Naive thymus-derived CD4-positive, alpha-beta T cell (primary cell): ENCODE data around the gene CRYGN. TPM values are rescaled to one million over a fixed set of nuclear protein-coding genes. Genes with fewer than 3 reads are reported as not detected.

Source experiments
- ATAC-seq: fragments of 150-1000 bp; cut with Tn5 transposase; 2 replicates; pipeline ENCODE4 v1.10.0; 2021; ENCODE audit warnings: mild to moderate bottlenecking, moderate library complexity
- CTCF ChIA-PET: fragments of 350-600 bp; sonication (Branson Sonifier 250); formaldehyde crosslinking; loops from one replicate; lab custom pipeline; 2021; ENCODE audit warnings: antibody characterized with exemption; lab: Charles Lee
- POLR2A ChIA-PET: fragments of 350-600 bp; sonication (Branson Sonifier 250); formaldehyde crosslinking; loops from one replicate; lab custom pipeline; 2021; ENCODE audit warnings: antibody characterized with exemption, inconsistent platforms; lab: Charles Lee
- DNase-seq, 9 donors: peaks; one replicate each; pipeline versions ENCODE4 v3.0.0 to v3.0.0-alpha.2; 2020 to 2022; ENCODE audit warnings: mixed read lengths in 1 of 9
- H3K27ac ChIP-seq: one replicate; pipeline ENCODE4 v1.7.0; 2013; ENCODE audit warnings: mild to moderate bottlenecking, low read depth, low read length, moderate library complexity
- H3K27me3 ChIP-seq, 2 donors: one replicate each; pipeline ENCODE4 v1.7.0; 2013; ENCODE audit warnings: low read length in 2 of 2, mild to moderate bottlenecking in 2 of 2, moderate library complexity in 2 of 2; ENCODE audit not compliant: control insufficient read depth in 2 of 2, insufficient read depth in 2 of 2
- H3K36me3 ChIP-seq, 3 experiments: 1 replicate in 2 of 3; 2 replicates in 1 of 3; pipeline ENCODE4 v1.7.0; 2013; ENCODE audit warnings: low read length in 3 of 3, mild to moderate bottlenecking in 3 of 3, moderate library complexity in 1 of 3; ENCODE audit not compliant: insufficient read depth in 3 of 3, control insufficient read depth in 2 of 3
- H3K4me1 ChIP-seq, 2 donors: one replicate each; pipeline ENCODE4 v1.7.0; 2013; ENCODE audit warnings: low read length in 2 of 2, mild to moderate bottlenecking in 2 of 2, moderate library complexity in 1 of 2; ENCODE audit not compliant: control insufficient read depth in 2 of 2, insufficient read depth in 2 of 2
- H3K4me3 ChIP-seq: 2 replicates; pipeline ENCODE4 v1.7.0; 2013; ENCODE audit warnings: mild to moderate bottlenecking, low read length
- H3K9me3 ChIP-seq, 3 experiments: 1 replicate in 2 of 3; 2 replicates in 1 of 3; pipeline ENCODE4 v1.7.0; 2013; ENCODE audit warnings: low read length in 3 of 3; ENCODE audit not compliant: control insufficient read depth in 2 of 3
- H3K27ac Mint-ChIP-seq, 9 donors: one replicate each; pipeline ENCODE4 v1.8.0; 2020 to 2022; ENCODE audit warnings: mixed read lengths in 9 of 9, mild to moderate bottlenecking in 8 of 9, moderate library complexity in 5 of 9, inconsistent platforms in 2 of 9
- H3K27me3 Mint-ChIP-seq, 5 donors: one replicate each; pipeline ENCODE4 v1.8.0; 2021 to 2022; ENCODE audit warnings: mixed read lengths in 5 of 5, mild to moderate bottlenecking in 1 of 5
- H3K36me3 Mint-ChIP-seq, 5 donors: one replicate each; pipeline ENCODE4 v1.8.0; 2020 to 2022; ENCODE audit warnings: mixed read lengths in 5 of 5, mild to moderate bottlenecking in 3 of 5, inconsistent platforms in 1 of 5
- H3K4me1 Mint-ChIP-seq, 7 donors: one replicate each; pipeline ENCODE4 v1.8.0; 2020 to 2022; ENCODE audit warnings: mixed read lengths in 7 of 7, mild to moderate bottlenecking in 3 of 7, inconsistent platforms in 1 of 7
- H3K4me3 Mint-ChIP-seq, 10 donors: one replicate each; pipeline ENCODE4 v1.8.0; 2020 to 2022; ENCODE audit warnings: mild to moderate bottlenecking in 10 of 10, mixed read lengths in 10 of 10, moderate library complexity in 6 of 10, inconsistent platforms in 2 of 10
- H3K9me3 Mint-ChIP-seq, 11 donors: one replicate each; pipeline ENCODE4 v1.8.0; 2020 to 2022; ENCODE audit warnings: mixed read lengths in 11 of 11, mild to moderate bottlenecking in 4 of 11, inconsistent platforms in 1 of 11, moderate library complexity in 1 of 11
- intact Hi-C, 2 donors: fragments of 100-400 bp; cut with micrococcal nuclease; formaldehyde crosslinking; loops; one replicate each; pipeline ENCODE4 v1.15.1; 2023
- polyA plus RNA-seq, 2 donors: library from polyadenylated mRNA; unstranded; fragments of 300-500 nt; fragmentation: Illumina TruSeq; gene quantifications; one replicate each; pipeline ENCODE4 v1.2.3, GENCODE V29; 2021
- total RNA-seq, 6 experiments: library from RNA in 5 of 6; stranded (reverse) in 5 of 6; gene quantifications; 1 replicate in 5 of 6; 2 replicates in 1 of 6; pipeline ENCODE4 v1.2.3 and lab custom pipeline; 2021 to 2026

Gene CRYGN
- total and polyA plus RNA-seq, 7 experiments from 2014 or later, result 0.33 to 1.1 (median 0.48) TPM; not detected in 2

DNA sequence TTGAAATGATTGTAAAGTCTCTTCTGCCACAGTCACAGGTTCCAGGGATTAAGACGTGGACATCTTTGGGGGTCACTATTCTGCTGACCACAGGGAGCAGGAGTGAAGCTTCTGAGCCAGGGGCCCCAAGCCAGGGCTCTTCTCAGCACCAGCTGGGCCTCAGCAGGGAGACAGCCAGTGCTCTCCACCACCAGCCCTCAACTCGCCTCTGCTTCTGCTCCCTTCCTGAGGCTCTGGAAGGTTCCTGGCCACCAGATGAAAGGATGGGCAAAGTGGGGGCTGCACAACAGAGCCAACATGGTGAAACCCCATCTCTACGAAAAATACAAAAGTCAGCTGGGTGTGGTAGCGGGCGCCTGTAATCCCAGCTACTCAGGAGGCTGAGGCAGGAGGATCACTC is 11.2 kb upstream of the CRYGN start:
- CTCF ChIA-PET, result interaction anchor here (0.7 to 4.6 kb wide), 3 partner anchors 33 to 100 kb away, joined by 3 to 130 read pairs (median 29); no protein-coding TSS in a partner anchor
- peaks cover 0 to 3% of the 10 kb centered on the region in 2 donors for H3K4me1 ChIP-seq
- no peaks in the 10 kb centered on the region for H3K36me3 ChIP-seq
- POLR2A ChIA-PET, result no interaction called here
- intact Hi-C loops, result no loop called here
- Mint-ChIP-seq H3K9me3 (no peaks in the 10 kb centered on the region), H3K4me3 (peak overlapping the region in 1 of 10 donors; percentile 68), H3K4me1 (peaks cover 0 to 19% (median 7%) of the 10 kb centered on the region in 7 donors), H3K27ac (no peak overlapping the region), H3K27me3 (peaks cover 0 to 12% (median 4%) of the 10 kb centered on the region in 5 donors), H3K36me3 (no peaks in the 10 kb centered on the region)
- H3K27me3 ChIP-seq, result no peaks in the 10 kb centered on the region
- H3K4me3 ChIP-seq, result no peak overlapping the region
- H3K9me3 ChIP-seq, result no peaks in the 10 kb centered on the region
- H3K27ac ChIP-seq, result no peak overlapping the region
- DNase-seq (no peak), ATAC-seq (no peak)

DNA sequence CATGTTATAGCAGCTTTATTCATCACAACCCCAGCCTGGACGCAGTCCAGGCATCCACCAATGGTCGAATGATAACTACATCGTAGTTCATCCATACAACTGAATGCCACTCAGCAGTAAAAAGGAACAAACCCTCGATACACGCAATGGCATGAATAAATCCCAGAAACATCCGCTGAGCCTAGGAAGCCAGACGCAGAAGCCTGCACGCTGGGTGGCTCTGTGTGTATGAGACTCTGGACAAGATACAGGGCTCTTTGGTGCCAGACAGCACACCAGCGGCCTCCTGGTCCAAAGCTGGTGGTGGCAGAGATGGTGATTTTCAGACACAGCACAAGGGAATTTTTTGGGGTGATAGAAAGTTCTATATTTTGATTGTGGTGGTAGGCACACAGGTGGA is 10.0 kb upstream of the CRYGN start:
- Mint-ChIP-seq H3K4me3 (peak overlapping the region in 3 of 10 donors; percentile 34 to 65 (median 38)), H3K27ac (no peak overlapping the region)

DNA sequence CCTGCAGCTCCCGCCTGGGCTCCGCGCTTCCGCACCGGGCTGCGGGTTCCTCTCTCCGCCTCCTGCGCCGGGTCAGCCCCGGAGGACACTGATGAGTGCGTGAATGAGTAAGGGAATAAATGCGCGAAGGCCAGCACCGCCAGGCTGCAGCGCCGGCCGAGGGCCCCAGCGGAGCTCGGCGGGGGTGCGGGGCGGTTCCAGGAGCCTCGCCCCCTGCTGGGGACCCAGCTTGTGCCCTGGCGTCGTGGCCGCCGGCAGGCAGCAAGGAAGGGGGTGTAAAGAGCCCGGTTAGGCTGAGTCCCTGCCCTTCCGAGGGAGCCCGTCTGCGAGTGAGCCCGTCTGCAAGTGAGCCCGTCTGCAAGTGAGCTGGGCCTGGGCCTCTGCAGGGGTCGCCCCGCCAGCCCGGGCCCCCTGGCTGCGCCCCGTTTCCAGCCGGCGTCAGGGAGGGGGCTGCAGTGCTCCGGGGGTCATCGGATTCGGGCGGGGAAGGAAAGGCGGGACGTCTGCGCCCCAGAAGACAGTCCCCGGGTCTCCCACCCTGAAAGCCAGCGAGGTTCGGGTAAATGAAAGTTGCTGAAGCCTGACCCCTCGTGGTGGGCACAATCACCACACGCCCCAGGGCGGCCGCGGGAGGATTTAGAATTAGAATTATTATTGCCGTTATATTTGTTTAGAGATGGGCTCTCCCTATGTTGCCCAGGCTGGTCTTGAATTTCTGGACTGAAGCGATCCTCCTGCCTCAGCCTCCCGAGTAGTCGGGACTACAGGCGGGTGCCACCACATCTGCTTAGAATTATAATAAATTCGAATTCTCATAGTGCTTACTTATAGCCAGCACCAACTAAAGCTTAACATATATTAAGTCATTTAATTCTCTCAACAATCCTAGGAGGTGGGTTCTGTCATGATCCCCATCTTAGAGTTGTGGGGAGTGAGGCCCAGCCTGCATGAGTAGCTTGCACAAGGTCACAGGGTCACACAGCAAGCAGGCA is 8.6 kb upstream of the CRYGN start:
- H3K4me1 Mint-ChIP-seq, result peaks cover 0 to 32% (median 8%) of the 10 kb centered on the region in 7 donors
- H3K36me3 ChIP-seq, result no peaks in the 10 kb centered on the region
- no peaks in the 10 kb centered on the region for H3K27me3 ChIP-seq
- no peaks in the 10 kb centered on the region for H3K36me3 Mint-ChIP-seq
- H3K27ac Mint-ChIP-seq, result peak overlapping the region in 6 of 9 donors; percentile 28 to 88 (median 42)
- DNase-seq (peak; percentile 67 to 87 (median 83)), ATAC-seq (peak; percentile 92)
- H3K27ac ChIP-seq, result peak overlapping the region; percentile 64
- H3K9me3 Mint-ChIP-seq, result no peaks in the 10 kb centered on the region
- POLR2A ChIA-PET, result interaction anchor here (0.6 to 1.7 kb wide), 10 partner anchors 19 to 133 kb away, joined by 3 to 10 read pairs (median 4); no protein-coding TSS in a partner anchor
- intact Hi-C loops, result loop anchor here (1.0 to 5.0 kb wide), 10 partner anchors 15 to 311 kb away; partner anchors contain the start of gene WDR86 (in 1 of the 2)
- H3K4me3 Mint-ChIP-seq, result peak overlapping the region; percentile 69 to 88 (median 80)
- no peaks in the 10 kb centered on the region for H3K9me3 ChIP-seq
- peaks cover 0 to 3% of the 10 kb centered on the region in 2 donors for H3K4me1 ChIP-seq
- peaks cover 0 to 23% (median 4%) of the 10 kb centered on the region in 5 donors for H3K27me3 Mint-ChIP-seq
- CTCF ChIA-PET, result interaction anchor here (0.5 to 4.6 kb wide), 26 partner anchors 9 to 277 kb away, joined by 3 to 130 read pairs (median 4); no protein-coding TSS in a partner anchor
- H3K4me3 ChIP-seq, result peak overlapping the region; percentile 68

More for the DNA sequence above, 10.0 kb upstream of the CRYGN start:
- no peak for ATAC-seq
- Mint-ChIP-seq H3K27me3 (peaks cover 0 to 17% (median 4%) of the 10 kb centered on the region in 5 donors), H3K36me3 (no peaks in the 10 kb centered on the region), H3K4me1 (peaks cover 0 to 30% (median 8%) of the 10 kb centered on the region in 7 donors), H3K9me3 (no peaks in the 10 kb centered on the region)
- Histone ChIP-seq H3K36me3 (no peaks in the 10 kb centered on the region), H3K9me3 (no peaks in the 10 kb centered on the region), H3K27me3 (no peaks in the 10 kb centered on the region), H3K4me1 (peaks cover 0 to 3% of the 10 kb centered on the region in 2 donors), H3K4me3 (no peak overlapping the region), H3K27ac (no peak overlapping the region)
- DNase-seq, result no peak
- intact Hi-C loops, result loop anchor here (2.0 to 5.0 kb wide), 4 partner anchors 38 to 309 kb away; partner anchors contain the start of gene WDR86 (in 1 of the 2)
- ChIA-PET CTCF (interaction anchor here (2.8 to 4.6 kb wide), 5 partner anchors 17 to 133 kb away, joined by 10 to 130 read pairs (median 29); no protein-coding TSS in a partner anchor), POLR2A (interaction anchor here (0.7 to 0.9 kb wide), 2 partner anchors 72 to 82 kb away, joined by 3 to 4 read pairs; no protein-coding TSS in a partner anchor)

DNA sequence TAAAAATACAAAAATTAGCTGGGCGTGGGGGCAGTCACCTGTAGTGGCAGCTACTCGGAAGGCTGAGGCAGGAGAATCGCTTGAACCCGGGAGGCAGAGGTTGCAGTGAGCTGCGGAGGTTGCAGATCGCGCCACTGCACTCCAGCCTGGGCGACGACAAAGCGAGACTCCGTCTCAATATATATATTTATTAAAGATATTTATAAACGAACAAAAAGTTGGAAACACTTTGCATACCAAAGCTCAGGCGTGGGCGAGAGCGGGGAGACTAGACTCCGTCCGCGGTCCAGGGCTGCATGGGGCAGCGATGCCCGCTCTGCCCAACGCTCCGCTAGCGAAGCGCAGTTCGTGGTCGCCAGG is 7.9 kb upstream of the CRYGN start:
- peaks cover 0 to 37% (median 12%) of the 10 kb centered on the region in 7 donors for H3K4me1 Mint-ChIP-seq

DNA sequence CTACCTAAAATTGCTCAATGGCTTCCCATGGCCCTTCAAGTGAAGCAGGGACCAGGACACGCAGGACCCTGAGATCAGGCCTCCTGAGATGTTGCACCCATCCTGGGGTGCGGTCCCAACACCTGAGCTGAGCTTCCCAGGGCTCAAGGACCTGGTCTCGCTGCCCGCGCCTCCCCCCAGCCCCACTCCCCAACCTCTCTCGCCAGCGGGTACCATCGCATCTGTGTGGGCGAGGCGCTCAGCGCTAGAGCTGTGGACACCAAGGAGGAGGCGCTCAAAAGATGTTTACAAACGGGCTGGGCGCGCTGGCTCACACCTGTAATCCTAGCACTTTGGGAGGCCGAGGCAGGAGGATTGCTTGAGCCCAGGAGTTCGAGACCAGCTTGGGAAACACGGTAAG is 7.4 kb upstream of the CRYGN start:
- H3K4me1 Mint-ChIP-seq, result peaks cover 4 to 43% (median 15%) of the 10 kb centered on the region in 7 donors
- peak overlapping the region in 5 of 10 donors; percentile 38 to 79 (median 71) for H3K4me3 Mint-ChIP-seq
- DNase-seq (no peak), ATAC-seq (no peak)
- CTCF ChIA-PET, result interaction anchor here (0.9 to 4.6 kb wide), 13 partner anchors 9 to 160 kb away, joined by 3 to 130 read pairs (median 10); no protein-coding TSS in a partner anchor
- Histone ChIP-seq H3K27me3 (no peaks in the 10 kb centered on the region), H3K36me3 (no peaks in the 10 kb centered on the region), H3K9me3 (no peaks in the 10 kb centered on the region), H3K4me1 (peaks cover 0 to 3% of the 10 kb centered on the region in 2 donors), H3K27ac (no peak overlapping the region), H3K4me3 (no peak overlapping the region)
- peak overlapping the region in 1 of 9 donors; percentile 83 for H3K27ac Mint-ChIP-seq
- intact Hi-C loops, result loop anchor here (5.0 kb wide), 2 partner anchors 35 to 65 kb away; partner anchors contain the start of gene WDR86 (in 1 of the 2)
- no peaks in the 10 kb centered on the region for H3K9me3 Mint-ChIP-seq
- peaks cover 0 to 32% (median 4%) of the 10 kb centered on the region in 5 donors for H3K27me3 Mint-ChIP-seq
- H3K36me3 Mint-ChIP-seq, result no peaks in the 10 kb centered on the region
- POLR2A ChIA-PET, result interaction anchor here (1.1 to 1.7 kb wide), 2 partner anchors 17 to 132 kb away, joined by 5 to 10 read pairs; no protein-coding TSS in a partner anchor

More for the DNA sequence above, 7.9 kb upstream of the CRYGN start:
- ChIA-PET POLR2A (interaction anchor here (0.8 to 1.7 kb wide), 7 partner anchors 18 to 133 kb away, joined by 3 to 10 read pairs (median 4); no protein-coding TSS in a partner anchor), CTCF (interaction anchor here (0.5 to 4.6 kb wide), 22 partner anchors 9 to 278 kb away, joined by 3 to 130 read pairs (median 4); no protein-coding TSS in a partner anchor)
- Mint-ChIP-seq H3K36me3 (no peaks in the 10 kb centered on the region), H3K27me3 (peaks cover 0 to 28% (median 4%) of the 10 kb centered on the region in 5 donors), H3K9me3 (no peaks in the 10 kb centered on the region), H3K27ac (peak overlapping the region in 3 of 9 donors; percentile 77 to 83 (median 82)), H3K4me3 (peak overlapping the region; percentile 65 to 88 (median 82))
- Histone ChIP-seq H3K4me1 (peaks cover 0 to 3% of the 10 kb centered on the region in 2 donors), H3K27me3 (no peaks in the 10 kb centered on the region), H3K9me3 (no peaks in the 10 kb centered on the region), H3K4me3 (peak overlapping the region; percentile 68), H3K27ac (no peak overlapping the region), H3K36me3 (no peaks in the 10 kb centered on the region)
- no peak for ATAC-seq
- intact Hi-C loops, result loop anchor here (1.0 to 5.0 kb wide), 10 partner anchors 15 to 311 kb away; partner anchors contain the start of gene WDR86 (in 1 of the 2)
- no peak for DNase-seq
